Kidney epithelial cell (primary cell): ENCODE data around the gene FAM133A. TPM values are rescaled to one million over a fixed set of nuclear protein-coding genes. Genes with fewer than 3 reads are reported as not detected.

ENCODE experiments used
- DNase-seq: peaks from one replicate; pipeline ENCODE4 v3.0.0-alpha.2; 2010; ENCODE audit warnings: low read depth
- H3K27me3 ChIP-seq: 2 replicates; pipeline ENCODE4 v1.6.0; 2011; ENCODE audit warnings: low read length; ENCODE audit not compliant: control insufficient read depth, insufficient read depth
- H3K36me3 ChIP-seq: 2 replicates; pipeline ENCODE4 v1.5.1; 2011; ENCODE audit warnings: low read length; ENCODE audit not compliant: control insufficient read depth, insufficient read depth
- H3K4me3 ChIP-seq: 2 replicates; pipeline ENCODE4 v1.5.1; 2011; ENCODE audit warnings: low read depth, mild to moderate bottlenecking, control low read depth, low read length
- CTCF ChIP-seq: IDR thresholded peaks from 2 replicates; pipeline ENCODE4 v1.5.1; 2011; ENCODE audit warnings: mild to moderate bottlenecking, moderate library complexity, low read length, control low read depth, inconsistent platforms; ENCODE audit not compliant: insufficient read depth, poor library complexity, severe bottlenecking
- total RNA-seq: library from RNA; depleted of rRNA; stranded (reverse); fragments of >200 nt; gene quantifications from 2 replicates; pipeline ENCODE4 v1.2.3, GENCODE V29; 2015

Gene FAM133A
- total RNA-seq, 1 donor from 2014 or later, result 0.04 TPM

DNA sequence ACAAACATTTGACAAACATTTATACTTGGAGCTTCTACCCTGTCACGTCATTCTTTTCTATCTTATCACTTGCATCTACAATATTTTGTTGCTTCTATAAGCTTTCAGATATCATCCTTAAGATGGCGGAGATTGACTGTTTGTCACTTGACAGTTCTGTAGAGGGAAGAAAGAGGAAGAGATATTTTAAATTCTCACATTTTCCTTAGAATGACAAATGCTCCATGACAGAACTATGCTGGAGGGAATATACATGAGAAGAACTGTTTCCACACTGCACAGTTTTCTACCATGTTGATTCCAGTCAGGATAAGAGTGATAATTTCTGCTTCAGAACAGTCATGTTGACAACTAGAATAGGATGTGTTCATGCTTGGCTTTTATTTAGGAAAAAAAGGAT, 29.7 kb downstream of the FAM133A start:
- Histone ChIP-seq H3K4me3 (no peak overlapping the region), H3K36me3 (no peaks in the 10 kb centered on the region), H3K27me3 (no peaks in the 10 kb centered on the region)
- TF ChIP-seq CTCF, result no peak
- DNase-seq, result no peak

DNA sequence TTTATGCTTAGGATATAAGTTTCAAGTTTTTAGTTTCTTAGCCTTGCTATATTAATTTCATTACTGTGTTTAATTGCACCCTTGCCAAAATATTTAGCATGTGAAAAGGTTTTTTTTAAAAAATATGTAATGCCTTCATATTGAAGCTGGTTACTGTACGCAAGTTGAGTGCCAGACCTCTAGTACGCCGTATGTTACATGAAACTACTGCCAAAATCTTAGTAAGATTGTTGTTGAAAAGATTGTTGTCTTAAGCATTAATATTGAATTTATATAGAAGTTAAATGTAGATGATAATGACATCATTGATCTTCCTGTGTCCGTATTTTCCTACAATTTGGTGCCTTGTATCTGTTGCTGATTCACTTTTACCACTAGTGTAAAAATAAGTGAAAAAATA, 37.1 kb downstream of the FAM133A start:
- H3K36me3 ChIP-seq, result no peaks in the 10 kb centered on the region
- no peak for TF ChIP-seq CTCF
- DNase-seq, result no peak
- no peak overlapping the region for H3K4me3 ChIP-seq
- no peaks in the 10 kb centered on the region for H3K27me3 ChIP-seq

DNA sequence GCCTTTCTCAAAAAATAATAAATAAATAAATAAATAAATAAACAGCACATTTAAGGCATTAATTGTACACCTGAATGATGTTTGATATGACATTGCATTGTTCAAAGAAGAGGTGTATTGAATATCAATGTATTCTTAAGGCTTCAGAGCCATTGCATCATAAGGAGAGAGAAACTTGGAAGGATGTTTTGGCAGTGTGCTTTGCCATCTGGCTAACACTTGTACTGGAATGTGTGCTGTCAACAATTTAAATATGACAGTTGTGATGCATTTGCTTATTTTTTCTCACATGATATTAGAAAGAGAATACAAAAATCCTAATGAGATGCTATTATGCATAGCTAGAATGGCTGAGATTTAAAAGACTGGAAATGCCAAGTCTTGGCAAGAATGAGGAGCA, 67.8 kb downstream of the FAM133A start:
- Histone ChIP-seq H3K4me3 (no peak overlapping the region), H3K27me3 (no peaks in the 10 kb centered on the region), H3K36me3 (no peaks in the 10 kb centered on the region)
- DNase-seq, result no peak
- TF ChIP-seq CTCF, result no peak

- no peaks in the 10 kb centered on the region for H3K36me3 ChIP-seq
- H3K27me3 ChIP-seq, result no peaks in the 10 kb centered on the region
- no peak overlapping the region for H3K4me3 ChIP-seq
- TF ChIP-seq CTCF, result no peak
- no peak for DNase-seq
Observed at GRCh38 chrX:93760163-93760562, 86.2 kb downstream of the FAM133A start.

Other genes starting within 250 kb of the FAM133A start
- gene NAP1L3, start 628 bp upstream of the FAM133A start, total RNA-seq, result 3.2 and 4.1 TPM in 2 replicates